Inflammatory macrophage (primary cell): ENCODE measurements around the gene TLR8.
"Not testable (repeated sequence)": the region's sequence is repeated elsewhere in the genome, so short reads cannot be mapped to it uniquely, and the experiment has no call there.

ENCODE experiments used
- DNase-seq, 2 donors: peaks; one replicate each; pipeline ENCODE4 v3.0.0-alpha.2; 2020 to 2022

TLR8 gene

GRCh38 chrX:12898073-12898472, 8.3 kb upstream of the TLR8 start:
- no peak for DNase-seq

- no peak for DNase-seq
These were observed 6.9 kb upstream of the TLR8 start for GRCh38 chrX:12899506-12899905.

GRCh38 chrX:12901486-12901885, 4.9 kb upstream of the TLR8 start:
- DNase-seq, result peak; percentile 36 to 45

- no peak for DNase-seq
These were observed 2.8 kb upstream of the TLR8 start for GRCh38 chrX:12903646-12904045.

GRCh38 chrX:12910423-12911121, 4.2 kb downstream of the TLR8 start:
- DNase-seq, result peak; percentile 29 to 71

- no peak for DNase-seq
These were observed 4.7 kb downstream of the TLR8 start for GRCh38 chrX:12911122-12911470.

- DNase-seq, result no peak
These were observed 6.5 kb downstream of the TLR8 start for GRCh38 chrX:12912791-12913482.

GRCh38 chrX:12917753-12918152, 11.3 kb downstream of the TLR8 start:
- no peak for DNase-seq

- DNase-seq, result peak; percentile 43 to 49
These were observed 12.6 kb downstream of the TLR8 start for GRCh38 chrX:12919051-12919450.

GRCh38 chrX:12919620-12920019, 13.2 kb downstream of the TLR8 start:
- no peak for DNase-seq

GRCh38 chrX:12920990-12921389, 14.6 kb downstream of the TLR8 start:
- DNase-seq, result no peak

- no peak for DNase-seq
These were observed 15.6 kb downstream of the TLR8 start for GRCh38 chrX:12921886-12922598.

GRCh38 chrX:12922599-12922919, 16.1 kb downstream of the TLR8 start:
- no peak for DNase-seq

GRCh38 chrX:12929701-12930100, 23.3 kb downstream of the TLR8 start:
- DNase-seq, result peak; percentile 25 to 42

- no peak for DNase-seq
These were observed 23.7 kb downstream of the TLR8 start for GRCh38 chrX:12930150-12930549.

- DNase-seq, result no peak
These were observed 25.8 kb downstream of the TLR8 start for GRCh38 chrX:12932244-12932643.

- no peak for DNase-seq
These were observed 28.4 kb downstream of the TLR8 start for GRCh38 chrX:12934850-12935249.

GRCh38 chrX:12936947-12937346, 30.5 kb downstream of the TLR8 start:
- DNase-seq, result no peak

- not testable (repeated sequence) for DNase-seq
These were observed 34.1 kb downstream of the TLR8 start for GRCh38 chrX:12940471-12940870.

- not testable (repeated sequence) for DNase-seq
These were observed 37.2 kb downstream of the TLR8 start for GRCh38 chrX:12943592-12943991.

GRCh38 chrX:12944452-12944851, 38.0 kb downstream of the TLR8 start:
- not testable (repeated sequence) for DNase-seq

- no peak for DNase-seq
These were observed 39.1 kb downstream of the TLR8 start for GRCh38 chrX:12945494-12945893.

- DNase-seq, result no peak
These were observed 40.0 kb downstream of the TLR8 start for GRCh38 chrX:12946406-12946805.
